GM23338 (cell line): ENCODE measurements around the gene SLC25A13. TPM values are rescaled to one million over a fixed set of nuclear protein-coding genes. Genes with fewer than 3 reads are reported as not detected.

Experiments used
- ATAC-seq: fragments of 200-7000 bp; cut with Tn5 transposase; 3 replicates; pipeline ENCODE4 v1.9.1; 2020
- DNase-seq: peaks from one replicate; pipeline ENCODE4 v3.0.0-alpha.2; 2015; ENCODE audit warnings: low spot score
- H2AFZ ChIP-seq: fragments of 200-600 bp; sonication (generic); 2 replicates; pipeline ENCODE4 v1.8.0; 2016; ENCODE audit warnings: antibody characterized with exemption, mild to moderate bottlenecking, moderate library complexity
- H3F3A ChIP-seq: fragments of 200-600 bp; sonication (generic); replicated peaks from 2 replicates; pipeline ENCODE4 v1.8.0; 2017; ENCODE audit warnings: antibody characterized with exemption, mixed run types, low read depth
- H3K27ac ChIP-seq: fragments of 200-600 bp; sonication (generic); 2 replicates; pipeline ENCODE4 v1.6.1; 2016; ENCODE audit warnings: low read depth
- H3K27me3 ChIP-seq: fragments of 200-600 bp; sonication (generic); 2 replicates; pipeline ENCODE4 v1.8.0; 2016; ENCODE audit warnings: mild to moderate bottlenecking, mixed run types, moderate library complexity; ENCODE audit not compliant: insufficient read depth
- H3K36me3 ChIP-seq: fragments of 200-600 bp; sonication (generic); 2 replicates; pipeline ENCODE4 v1.8.0; 2016; ENCODE audit warnings: mild to moderate bottlenecking; ENCODE audit not compliant: insufficient read depth
- H3K4me1 ChIP-seq: fragments of 200-600 bp; sonication (generic); 2 replicates; pipeline ENCODE4 v1.8.0; 2016; ENCODE audit warnings: mild to moderate bottlenecking, moderate library complexity; ENCODE audit not compliant: insufficient read depth
- H3K4me2 ChIP-seq: fragments of 200-600 bp; sonication (generic); 2 replicates; pipeline ENCODE4 v1.7.1; 2017; ENCODE audit warnings: mixed run types
- H3K4me3 ChIP-seq: fragments of 200-600 bp; sonication (generic); 2 replicates; pipeline ENCODE4 v1.6.1; 2016; ENCODE audit warnings: mixed run types
- H3K79me2 ChIP-seq: fragments of 200-600 bp; sonication (generic); replicated peaks from 2 replicates; pipeline ENCODE4 v1.8.0; 2017; ENCODE audit warnings: mild to moderate bottlenecking; ENCODE audit not compliant: insufficient read depth
- H3K9me2 ChIP-seq: fragments of 200-600 bp; sonication (generic); 2 replicates; pipeline ENCODE4 v1.8.0; 2017; ENCODE audit not compliant: insufficient read depth
- H4K20me1 ChIP-seq: fragments of 200-600 bp; sonication (generic); replicated peaks from 2 replicates; pipeline ENCODE4 v1.8.0; 2017; ENCODE audit warnings: mild to moderate bottlenecking; ENCODE audit not compliant: insufficient read depth
- H3K27ac Mint-ChIP-seq: 2 replicates; pipeline ENCODE4 v1.8.0; 2020; ENCODE audit warnings: inconsistent platforms, mild to moderate bottlenecking, moderate library complexity, mixed read lengths
- H3K27me3 Mint-ChIP-seq: 3 replicates; pipeline ENCODE4 v1.8.0; 2022; ENCODE audit warnings: low read depth, mild to moderate bottlenecking, moderate library complexity, mixed read lengths, inconsistent platforms; ENCODE audit not compliant: insufficient read depth, poor library complexity
- H3K36me3 Mint-ChIP-seq: 3 replicates; pipeline ENCODE4 v1.8.0; 2021; ENCODE audit warnings: low read depth, mild to moderate bottlenecking, inconsistent platforms, moderate library complexity, mixed read lengths
- H3K4me1 Mint-ChIP-seq: 3 replicates; pipeline ENCODE4 v1.8.0; 2020; ENCODE audit warnings: mild to moderate bottlenecking, inconsistent platforms, mixed read lengths
- H3K4me3 Mint-ChIP-seq: 3 replicates; pipeline ENCODE4 v1.8.0; 2021; ENCODE audit warnings: moderate library complexity, mild to moderate bottlenecking, inconsistent platforms, mixed read lengths
- H3K9me3 Mint-ChIP-seq: 3 replicates; pipeline ENCODE4 v1.8.0; 2020; ENCODE audit warnings: moderate library complexity, mild to moderate bottlenecking, inconsistent platforms, mixed read lengths
- CREB1 ChIP-seq: fragments of 250-450 bp; sonication (Bioruptor Pico); IDR thresholded peaks from 2 replicates; pipeline ENCODE4 v1.5.0; 2020; ENCODE audit warnings: low read depth, mild to moderate bottlenecking, moderate library complexity
- CTCF ChIP-seq, 2 experiments: fragments of 200-600 bp in 1 of 2; sonication (generic) in 1 of 2; conservative IDR thresholded peaks; 2 replicates each; pipeline versions ENCODE4 v1.5.1 to v1.6.1; 2016 to 2017; ENCODE audit warnings: antibody characterized with exemption in 2 of 2, low read depth in 2 of 2, mild to moderate bottlenecking in 2 of 2, moderate library complexity in 1 of 2
- ETS1 ChIP-seq: IDR thresholded peaks from 2 replicates; pipeline ENCODE4 v1.6.1; 2016; ENCODE audit warnings: antibody characterized with exemption
- EZH2 ChIP-seq: fragments of 200-600 bp; sonication (generic); IDR thresholded peaks from one replicate; pipeline ENCODE4 v1.8.0; 2017; ENCODE audit warnings: antibody characterized with exemption, mild to moderate bottlenecking, low read depth; ENCODE audit not compliant: unreplicated experiment
- EZH2phosphoT487 ChIP-seq: fragments of 200-600 bp; sonication (generic); IDR thresholded peaks from one replicate; pipeline ENCODE4 v1.8.1; 2018; ENCODE audit warnings: antibody characterized with exemption; ENCODE audit not compliant: unreplicated experiment
- JUNB ChIP-seq: IDR thresholded peaks from one replicate; pipeline ENCODE4 v1.6.1; 2016; ENCODE audit warnings: antibody characterized with exemption; ENCODE audit not compliant: unreplicated experiment
- NANOG ChIP-seq: IDR thresholded peaks from 2 replicates; pipeline ENCODE4 v1.6.1; 2016; ENCODE audit warnings: antibody characterized with exemption, borderline replicate concordance
- POLR2AphosphoS5 ChIP-seq: IDR thresholded peaks from 2 replicates; pipeline ENCODE4 v1.6.1; 2016; ENCODE audit warnings: antibody characterized with exemption, low read depth
- REST ChIP-seq: IDR thresholded peaks from one replicate; pipeline ENCODE4 v1.6.1; 2018; ENCODE audit warnings: antibody characterized with exemption; ENCODE audit not compliant: unreplicated experiment
- STAT1 ChIP-seq: IDR thresholded peaks from one replicate; pipeline ENCODE4 v1.6.1; 2016; ENCODE audit warnings: antibody characterized with exemption; ENCODE audit not compliant: unreplicated experiment
- ZNF114 ChIP-seq: fragments of 250-450 bp; sonication (Bioruptor Pico); IDR thresholded peaks from 2 replicates; pipeline ENCODE4 v1.5.0; 2020; ENCODE audit warnings: mild to moderate bottlenecking, moderate library complexity
- ZNF331 ChIP-seq: fragments of 250-450 bp; sonication (Bioruptor Pico); IDR thresholded peaks from 2 replicates; pipeline ENCODE4 v1.5.0; 2020; ENCODE audit warnings: low read depth, mild to moderate bottlenecking, moderate library complexity
- ZNF462 ChIP-seq: fragments of 250-450 bp; sonication (Bioruptor Pico); IDR thresholded peaks from 2 replicates; pipeline ENCODE4 v1.5.0; 2020; ENCODE audit warnings: mild to moderate bottlenecking, moderate library complexity
- polyA plus RNA-seq: library from polyadenylated mRNA; unstranded; fragments of >200 nt; fragmentation: Nextera tagmentation; extraction: Ambion mirVana; gene quantifications from 2 replicates; pipeline ENCODE4 v1.2.1, GENCODE V29; 2016
- total RNA-seq: library from RNA; depleted of rRNA; stranded (reverse); fragments of >200 nt; shearing (Covaris generic); gene quantifications from 2 replicates; pipeline ENCODE4 v1.2.3, GENCODE V29; 2014

SLC25A13 gene
- total and polyA plus RNA-seq, 2 experiments from 2014 or later: 51.1 to 84.6 TPM

- H4K20me1 ChIP-seq: peaks cover 34% of the 10 kb centered on the region; the same call in 1 of the 2 replicates
- Mint-ChIP-seq H3K9me3 (no peaks in the 10 kb centered on the region), H3K4me3 (no peak overlapping the region), H3K27ac (no peak overlapping the region), H3K4me1 (peaks cover 25% of the 10 kb centered on the region), H3K36me3 (no peaks in the 10 kb centered on the region), H3K27me3 (no peaks in the 10 kb centered on the region)
- no peaks in the 10 kb centered on the region for H3K27me3 ChIP-seq
- no peaks in the 10 kb centered on the region for H3K9me2 ChIP-seq
- H3F3A ChIP-seq: no peaks in the 10 kb centered on the region
- TF ChIP-seq CREB1 (CRISPR knock-in tag): no peak
- TF ChIP-seq CTCF (conservative IDR thresholded peaks at IDR 0.05; ENCODE audit: low read depth in 2 of 2): no peak
- TF ChIP-seq EZH2phosphoT487: no peak
- no peak for TF ChIP-seq ZNF331
- no peak for TF ChIP-seq ZNF462
- TF ChIP-seq NANOG: no peak
- no peak for TF ChIP-seq ZNF114 (CRISPR knock-in tag)
- no peak for TF ChIP-seq ETS1
- TF ChIP-seq REST: no peak
- TF ChIP-seq JUNB: no peak
- TF ChIP-seq EZH2: no peak
- TF ChIP-seq STAT1: no peak
- TF ChIP-seq POLR2AphosphoS5: no peak
- peaks cover 9% of the 10 kb centered on the region; the same call in 1 of the 2 replicates for H3K4me1 ChIP-seq
- no peak overlapping the region for H3K4me3 ChIP-seq
- H2AFZ ChIP-seq: no peak overlapping the region
- no peaks in the 10 kb centered on the region for H3K79me2 ChIP-seq
- H3K36me3 ChIP-seq: no peaks in the 10 kb centered on the region
- DNase-seq (no peak), ATAC-seq (no peak)
- H3K27ac ChIP-seq: no peak overlapping the region
- H3K4me2 ChIP-seq: no peak overlapping the region
Measured at GRCh38 chr7:96199421-96199820, 122.5 kb downstream of the SLC25A13 start.
